Stomach (tissue), 4 donors: ENCODE data around the gene CLGN.

Experiments
- CTCF ChIP-seq, 7 experiments: fragments of 450-650 bp in 4 of 7; fragments of 200-600 bp in 3 of 7; sonication (generic) in 3 of 7; IDR thresholded peaks; one replicate each; pipeline ENCODE4 v1.5.1; 2016 to 2019; ENCODE audit warnings: antibody characterized with exemption in 7 of 7, control low read depth in 2 of 7, mild to moderate bottlenecking in 1 of 7
- POLR2A ChIP-seq, 4 donors: fragments of 450-650 bp; IDR thresholded peaks; one replicate each; pipeline ENCODE4 v1.6.1; 2016; ENCODE audit warnings: antibody characterized with exemption in 4 of 4, control low read depth in 2 of 4, mild to moderate bottlenecking in 1 of 4, moderate library complexity in 1 of 4

GRCh38 chr4:140353786-140354185, 73.7 kb downstream of the CLGN start:
- no peak for TF ChIP-seq CTCF (IDR thresholded peaks at IDR 0.05)
- no peak for TF ChIP-seq POLR2A (IDR thresholded peaks at IDR 0.05)
